ENCODE data around the gene GDI1.

GDI1 gene

DNA sequence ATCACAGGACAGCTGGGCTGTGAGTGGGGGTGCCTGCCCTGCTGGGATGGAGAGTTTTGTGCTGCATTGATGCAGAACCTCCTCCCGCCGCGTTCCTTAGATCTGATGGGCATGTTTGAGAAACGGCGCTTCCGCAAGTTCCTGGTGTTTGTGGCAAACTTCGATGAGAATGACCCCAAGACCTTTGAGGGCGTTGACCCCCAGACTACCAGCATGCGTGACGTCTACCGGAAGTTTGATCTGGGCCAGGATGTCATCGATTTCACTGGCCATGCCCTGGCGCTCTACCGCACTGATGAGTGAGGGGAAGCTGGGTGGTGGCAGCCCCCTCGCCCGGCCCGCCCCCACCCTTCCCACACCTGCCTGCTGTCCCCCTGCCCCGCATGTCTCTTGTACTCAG is 2.9 kb downstream of the GDI1 start:
- no peak for DNase-seq

DNA sequence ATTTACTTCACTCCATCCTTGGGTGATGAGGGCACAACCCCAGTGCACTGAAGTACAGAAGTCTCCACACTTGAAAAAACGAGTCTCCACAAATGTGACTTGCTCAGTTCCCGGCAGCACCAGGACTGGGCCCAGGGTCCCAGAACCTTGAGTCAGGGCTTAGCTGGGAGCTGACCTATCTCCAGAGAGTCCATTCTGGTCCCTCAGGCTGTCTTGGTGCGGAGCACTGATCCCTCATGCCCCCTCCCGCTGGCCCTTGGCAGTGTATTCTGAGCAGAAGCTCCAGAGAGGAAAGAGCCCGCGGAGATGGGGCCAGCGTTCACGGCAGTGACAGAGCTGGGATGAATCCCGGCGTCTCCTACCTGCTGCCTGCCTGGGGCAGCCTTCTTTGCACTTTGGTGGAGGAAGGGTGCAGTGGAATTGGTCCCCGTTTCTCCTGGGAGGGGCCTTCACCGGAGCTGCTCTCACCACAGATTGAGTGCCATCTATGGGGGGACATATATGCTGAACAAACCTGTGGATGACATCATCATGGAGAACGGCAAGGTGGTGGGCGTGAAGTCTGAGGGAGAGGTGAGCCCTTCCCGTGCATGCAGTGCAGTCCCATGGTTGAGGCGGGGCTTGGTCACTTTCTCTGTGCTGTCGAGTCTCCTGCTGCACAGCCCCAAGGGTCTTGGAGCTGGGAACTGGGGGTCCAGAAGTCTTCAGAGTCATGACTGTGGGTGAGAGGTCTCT is 3.8 kb downstream of the GDI1 start:
- DNase-seq = no peak

GRCh38 chrX:154441564-154441963 is 4.6 kb downstream of the GDI1 start:
- DNase-seq = no peak

- no peak for DNase-seq
These were observed 5.2 kb downstream of the GDI1 start for GRCh38 chrX:154441984-154442707.

- no peak for DNase-seq
These were observed 6.5 kb downstream of the GDI1 start for GRCh38 chrX:154443479-154443910.

- DNase-seq = peak in 1 of 2 donors; percentile 47
These were observed 7.2 kb downstream of the GDI1 start, which contains the start of gene FAM50A for GRCh38 chrX:154443992-154444754. Gene FAM50A (plus strand): TSS chrX:154444141. CDS start chrX:154444236, 95 bp downstream.

GRCh38 chrX:154444755-154445246 is 7.8 kb downstream of the GDI1 start:
- no peak for DNase-seq

GRCh38 chrX:154445776-154446175 is 8.8 kb downstream of the GDI1 start:
- DNase-seq = no peak

GRCh38 chrX:154446430-154446829 is 9.5 kb downstream of the GDI1 start:
- no peak for DNase-seq

- no peak for DNase-seq
These were observed 11.5 kb downstream of the GDI1 start for GRCh38 chrX:154448484-154448883.

- DNase-seq = no peak
These were observed 12.7 kb downstream of the GDI1 start for GRCh38 chrX:154449618-154450017.

DNA sequence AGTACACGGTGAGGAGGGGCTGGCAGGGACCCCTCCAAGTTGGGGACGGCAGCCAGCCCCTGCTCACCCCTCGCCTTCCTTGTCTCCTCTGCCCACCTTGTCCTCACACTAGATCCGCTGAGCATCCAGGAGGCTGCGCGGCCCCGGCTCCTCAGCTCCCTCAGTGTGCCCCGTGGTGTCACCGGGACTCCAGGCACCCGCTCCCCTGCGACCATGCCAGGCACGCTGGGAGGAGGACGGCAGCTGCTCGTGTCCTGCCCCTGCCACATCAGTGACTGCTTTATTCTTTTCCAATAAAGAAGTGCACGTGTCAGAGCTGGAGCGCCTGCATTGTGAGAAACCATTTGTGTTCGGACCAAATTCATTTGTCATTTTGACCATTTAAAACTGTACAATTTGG is 13.4 kb downstream of the GDI1 start:
- DNase-seq = no peak

- DNase-seq = peak in 1 of 2 donors; percentile 21
These were observed 15.9 kb downstream of the GDI1 start for GRCh38 chrX:154452823-154453222.

DNA sequence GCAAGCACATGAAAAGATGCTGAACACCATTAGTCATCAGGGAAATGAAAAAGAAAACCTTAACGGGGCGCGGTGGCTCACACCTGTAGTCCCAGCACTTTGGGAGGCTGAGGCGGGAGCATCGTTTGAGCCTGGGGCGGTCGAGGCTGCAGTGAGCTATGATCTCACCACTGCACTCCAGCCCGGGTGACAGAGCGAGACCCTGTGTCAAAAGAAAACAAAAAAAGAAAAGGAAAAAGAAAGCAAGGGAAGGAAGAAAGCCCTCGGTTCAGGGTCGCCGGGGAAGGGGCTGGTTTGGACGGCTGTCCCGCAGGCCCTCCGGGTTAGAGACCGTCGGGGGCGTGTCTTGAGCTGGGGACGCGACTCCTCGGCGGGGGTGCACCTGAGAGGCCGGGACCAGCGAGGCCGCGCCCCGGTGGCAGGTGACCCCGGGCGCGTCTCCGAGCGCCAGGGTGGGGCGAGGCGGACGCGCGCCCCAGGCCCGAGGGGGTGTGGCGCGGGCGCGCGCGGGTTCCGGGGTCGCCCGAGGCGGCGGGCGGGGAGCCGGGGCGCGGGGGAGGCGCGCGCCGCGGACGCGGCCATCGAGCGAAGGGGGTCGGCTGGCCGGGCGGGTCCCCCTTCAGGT is 20.6 kb downstream of the GDI1 start:
- no peak for DNase-seq

- DNase-seq = peak in 1 of 2 donors; percentile 34
These were observed 21.4 kb downstream of the GDI1 start, which contains the start of gene PLXNA3 for GRCh38 chrX:154458116-154458953. Gene PLXNA3 (plus strand): TSS chrX:154458281. CDS start chrX:154460184, 1,903 bp downstream.

GRCh38 chrX:154458954-154459778 is 22.2 kb downstream of the GDI1 start:
- DNase-seq = no peak

- no peak for DNase-seq
These were observed 22.9 kb downstream of the GDI1 start for GRCh38 chrX:154459832-154460231.

DNA sequence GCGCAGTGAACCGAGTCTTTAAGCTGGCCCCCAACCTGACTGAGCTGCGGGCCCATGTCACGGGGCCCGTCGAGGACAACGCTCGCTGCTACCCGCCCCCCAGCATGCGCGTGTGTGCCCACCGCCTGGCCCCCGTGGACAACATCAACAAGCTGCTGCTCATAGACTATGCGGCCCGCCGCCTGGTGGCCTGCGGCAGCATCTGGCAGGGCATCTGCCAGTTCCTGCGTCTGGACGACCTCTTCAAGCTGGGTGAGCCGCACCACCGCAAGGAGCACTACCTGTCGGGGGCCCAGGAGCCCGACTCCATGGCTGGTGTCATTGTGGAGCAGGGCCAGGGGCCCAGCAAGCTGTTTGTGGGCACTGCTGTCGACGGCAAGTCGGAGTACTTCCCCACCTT is 23.4 kb downstream of the GDI1 start:
- no peak for DNase-seq

DNA sequence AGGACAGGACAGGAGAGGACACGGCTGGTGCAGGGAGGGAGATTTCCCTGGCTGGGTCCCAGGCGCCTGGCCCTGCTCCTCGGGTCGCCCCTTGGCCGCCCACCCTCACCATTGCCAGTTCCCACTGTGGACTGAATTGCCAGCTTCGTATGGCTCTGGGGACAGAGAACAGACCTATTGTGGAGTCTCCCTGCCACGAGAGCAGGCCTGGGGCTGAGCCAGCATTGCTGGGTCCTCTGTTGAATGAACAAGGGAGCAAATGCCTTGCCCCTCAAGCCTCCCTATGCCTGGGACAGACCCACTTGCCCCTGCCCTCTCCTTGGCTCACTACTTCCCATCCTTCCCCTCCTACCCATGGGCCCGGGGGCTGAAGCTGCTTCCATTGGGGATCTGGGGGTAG is 25.4 kb downstream of the GDI1 start:
- DNase-seq = peak in 1 of 2 donors; percentile 21

- DNase-seq = no peak
These were observed 26.8 kb downstream of the GDI1 start for GRCh38 chrX:154463611-154464220.
